Sigmoid colon (tissue), 7 donors: ENCODE measurements around the gene EPAS1. TPM values are rescaled to one million over a fixed set of nuclear protein-coding genes. Genes with fewer than 3 reads are reported as not detected.
"Not testable (repeated sequence)": the region's sequence is repeated elsewhere in the genome, so short reads cannot be mapped to it uniquely, and the experiment has no call there.

ENCODE experiments used
- DNase-seq: peaks from one replicate; pipeline ENCODE4 v3.0.0-alpha.2; 2019
- H3K27ac ChIP-seq, 4 donors: fragments of 200-600 bp; sonication (generic); one replicate each; pipeline ENCODE4 v1.5.1; 2016 to 2019; ENCODE audit warnings: mild to moderate bottlenecking in 1 of 4
- H3K27me3 ChIP-seq, 3 donors: fragments of 200-600 bp; sonication (generic); one replicate each; pipeline ENCODE4 v1.5.1; 2019; ENCODE audit warnings: mild to moderate bottlenecking in 1 of 3
- H3K36me3 ChIP-seq, 4 donors: fragments of 200-600 bp; sonication (generic); one replicate each; pipeline ENCODE4 v1.5.1; 2016 to 2019
- H3K4me1 ChIP-seq, 4 donors: fragments of 200-600 bp; sonication (generic); one replicate each; pipeline ENCODE4 v1.5.1; 2017 to 2019
- H3K4me3 ChIP-seq, 4 donors: fragments of 200-600 bp; sonication (generic); one replicate each; pipeline ENCODE4 v1.5.1; 2017 to 2019; ENCODE audit warnings: mild to moderate bottlenecking in 2 of 4, moderate library complexity in 1 of 4
- H3K9me3 ChIP-seq, 4 donors: fragments of 200-600 bp in 3 of 4; sonication (generic) in 3 of 4; one replicate each; pipeline versions ENCODE4 v1.5.1 to v1.6.1; 2013 to 2019
- CTCF ChIP-seq, 4 experiments: fragments of 450-650 bp in 3 of 4; fragments of 200-600 bp in 1 of 4; IDR thresholded peaks; one replicate each; pipeline ENCODE4 v1.5.1; 2016 to 2019; ENCODE audit warnings: antibody characterized with exemption in 4 of 4, mild to moderate bottlenecking in 3 of 4, moderate library complexity in 2 of 4
- EP300 ChIP-seq, 4 donors: sonication (generic); formaldehyde crosslinking; IDR thresholded peaks; one replicate each; pipeline ENCODE4 v1.6.1; 2017; ENCODE audit warnings: antibody characterized with exemption in 4 of 4
- POLR2A ChIP-seq, 2 donors: fragments of 450-650 bp; IDR thresholded peaks; one replicate each; pipeline ENCODE4 v1.6.1; 2016; ENCODE audit warnings: antibody characterized with exemption in 2 of 2, mild to moderate bottlenecking in 2 of 2, moderate library complexity in 2 of 2
- POLR2AphosphoS5 ChIP-seq, 4 donors: sonication (generic); formaldehyde crosslinking; IDR thresholded peaks; one replicate each; pipeline ENCODE4 v1.6.1; 2017; ENCODE audit warnings: antibody characterized with exemption in 4 of 4
- WGBS, 2 donors: extraction: QIAGEN DNeasy Blood & Tissue Kit; methylation state at CpG; one replicate each; pipeline ENCODE4 v1.1.7; 2013; 5-methylcytosine and 5-hydroxymethylcytosine counted together
- intact Hi-C: fragments of 100-400 bp; cut with DNase I; formaldehyde crosslinking; loops from one replicate; pipeline ENCODE4 v1.15.1; 2023
- polyA plus RNA-seq, 3 donors: library from polyadenylated mRNA; stranded (reverse); fragments of 200-250 nt; gene quantifications; one replicate each; pipeline ENCODE4 v1.2.3, GENCODE V29; 2013
- total RNA-seq, 4 donors: library from RNA; depleted of rRNA; stranded (reverse); fragments of >200 nt; gene quantifications; one replicate each; pipeline ENCODE4 v1.1.0, GENCODE V29; 2016
- donor health status: healthy with polysubstance abuse.
- donor health status: Bipolar disorder and iron deficiency.
- donor health status: healthy.

Gene EPAS1
- total and polyA plus RNA-seq, 7 donors: 56.8 to 97.8 (median 62.2) TPM

- no peaks in the 10 kb centered on the region for H3K27me3 ChIP-seq
- H3K36me3 ChIP-seq: no peaks in the 10 kb centered on the region
- H3K4me1 ChIP-seq: no peaks in the 10 kb centered on the region
- DNase-seq: no peak
- no peaks in the 10 kb centered on the region for H3K9me3 ChIP-seq
- TF ChIP-seq CTCF (IDR thresholded peaks at IDR 0.05): no peak
- TF ChIP-seq POLR2A (IDR thresholded peaks at IDR 0.05): no peak
- TF ChIP-seq EP300 (IDR thresholded peaks at IDR 0.05): no peak
- no peak for TF ChIP-seq POLR2AphosphoS5 (IDR thresholded peaks at IDR 0.05)
- no peak overlapping the region for H3K27ac ChIP-seq
- intact Hi-C loops: no loop called here
- no peak overlapping the region for H3K4me3 ChIP-seq
- 88 to 98% methylated on average over 3 of the region's 3 CpGs for WGBS, 2 donors
Measured at GRCh38 chr2:46393865-46394264, 96.7 kb downstream of the EPAS1 start.

GRCh38 chr2:46394649-46395510, 97.7 kb downstream of the EPAS1 start:
- no peaks in the 10 kb centered on the region for H3K4me1 ChIP-seq
- no peak for DNase-seq
- H3K27ac ChIP-seq: no peak overlapping the region
- intact Hi-C loops: no loop called here
- H3K36me3 ChIP-seq: no peaks in the 10 kb centered on the region
- no peak for TF ChIP-seq POLR2AphosphoS5 (IDR thresholded peaks at IDR 0.05)
- TF ChIP-seq EP300 (IDR thresholded peaks at IDR 0.05): no peak
- TF ChIP-seq POLR2A (IDR thresholded peaks at IDR 0.05): no peak
- no peak for TF ChIP-seq CTCF (IDR thresholded peaks at IDR 0.05)
- H3K27me3 ChIP-seq: no peaks in the 10 kb centered on the region
- no peak overlapping the region for H3K4me3 ChIP-seq
- no peaks in the 10 kb centered on the region for H3K9me3 ChIP-seq
- 69 to 79% methylated on average over 9 of the region's 9 CpGs for WGBS, 2 donors

GRCh38 chr2:46395730-46396129, 98.5 kb downstream of the EPAS1 start:
- WGBS, 2 donors: 88 to 91% methylated on average over 1 of the region's 1 CpG
- H3K4me3 ChIP-seq, intact Hi-C loops, H3K27me3 ChIP-seq, H3K9me3 ChIP-seq, DNase-seq, H3K36me3 ChIP-seq, H3K27ac ChIP-seq, H3K4me1 ChIP-seq: not testable (repeated sequence)

- H3K9me3 ChIP-seq: no peaks in the 10 kb centered on the region
- no peak for TF ChIP-seq CTCF (IDR thresholded peaks at IDR 0.05)
- no peak for TF ChIP-seq EP300 (IDR thresholded peaks at IDR 0.05)
- no peak for TF ChIP-seq POLR2A (IDR thresholded peaks at IDR 0.05)
- TF ChIP-seq POLR2AphosphoS5 (IDR thresholded peaks at IDR 0.05): no peak
- no peaks in the 10 kb centered on the region for H3K27me3 ChIP-seq
- no peaks in the 10 kb centered on the region for H3K36me3 ChIP-seq
- no peak overlapping the region for H3K27ac ChIP-seq
- no peak for DNase-seq
- no peak overlapping the region for H3K4me3 ChIP-seq
- no peaks in the 10 kb centered on the region for H3K4me1 ChIP-seq
- intact Hi-C loops: no loop called here
- 41 to 72% methylated on average over 1 of the region's 1 CpG for WGBS, 2 donors
Measured at GRCh38 chr2:46400016-46400415, 102.8 kb downstream of the EPAS1 start.

GRCh38 chr2:46402874-46403273, 105.7 kb downstream of the EPAS1 start:
- H3K4me3 ChIP-seq: no peak overlapping the region
- TF ChIP-seq POLR2A (IDR thresholded peaks at IDR 0.05) (no peak), CTCF (IDR thresholded peaks at IDR 0.05) (no peak), EP300 (IDR thresholded peaks at IDR 0.05) (no peak), POLR2AphosphoS5 (IDR thresholded peaks at IDR 0.05) (no peak)
- no peak overlapping the region for H3K27ac ChIP-seq
- peaks cover 0 to 12% (median 0%) of the 10 kb centered on the region in 4 donors for H3K4me1 ChIP-seq
- no peaks in the 10 kb centered on the region for H3K36me3 ChIP-seq
- intact Hi-C loops: no loop called here
- H3K27me3 ChIP-seq: no peaks in the 10 kb centered on the region
- DNase-seq: no peak
- WGBS, 2 donors: 95 to 96% methylated on average over 6 of the region's 6 CpGs
- H3K9me3 ChIP-seq: no peaks in the 10 kb centered on the region
